Neural cell (in vitro differentiated cells): Measurements from ENCODE around the gene CDYL.

Experiments
- EP300 ChIP-seq: fragments of 450-650 bp; conservative IDR thresholded peaks from 2 replicates; pipeline ENCODE4 v1.6.1; 2014; ENCODE audit warnings: antibody characterized with exemption, mild to moderate bottlenecking, moderate library complexity; ENCODE audit not compliant: poor library complexity, severe bottlenecking
- TF ChIP-seq, protein P1 (sequence below): fragments of 450-650 bp; IDR thresholded peaks from 2 replicates; pipeline ENCODE4 v1.5.1; 2014; ENCODE audit warnings: antibody characterized with exemption, mild to moderate bottlenecking, moderate library complexity; ENCODE audit not compliant: poor library complexity, severe bottlenecking

- TF ChIP-seq, protein P1, sequence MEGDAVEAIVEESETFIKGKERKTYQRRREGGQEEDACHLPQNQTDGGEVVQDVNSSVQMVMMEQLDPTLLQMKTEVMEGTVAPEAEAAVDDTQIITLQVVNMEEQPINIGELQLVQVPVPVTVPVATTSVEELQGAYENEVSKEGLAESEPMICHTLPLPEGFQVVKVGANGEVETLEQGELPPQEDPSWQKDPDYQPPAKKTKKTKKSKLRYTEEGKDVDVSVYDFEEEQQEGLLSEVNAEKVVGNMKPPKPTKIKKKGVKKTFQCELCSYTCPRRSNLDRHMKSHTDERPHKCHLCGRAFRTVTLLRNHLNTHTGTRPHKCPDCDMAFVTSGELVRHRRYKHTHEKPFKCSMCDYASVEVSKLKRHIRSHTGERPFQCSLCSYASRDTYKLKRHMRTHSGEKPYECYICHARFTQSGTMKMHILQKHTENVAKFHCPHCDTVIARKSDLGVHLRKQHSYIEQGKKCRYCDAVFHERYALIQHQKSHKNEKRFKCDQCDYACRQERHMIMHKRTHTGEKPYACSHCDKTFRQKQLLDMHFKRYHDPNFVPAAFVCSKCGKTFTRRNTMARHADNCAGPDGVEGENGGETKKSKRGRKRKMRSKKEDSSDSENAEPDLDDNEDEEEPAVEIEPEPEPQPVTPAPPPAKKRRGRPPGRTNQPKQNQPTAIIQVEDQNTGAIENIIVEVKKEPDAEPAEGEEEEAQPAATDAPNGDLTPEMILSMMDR, result no peak
- TF ChIP-seq EP300, result no peak
Measured at GRCh38 chr6:4880363-4880762, 104.2 kb downstream of the CDYL start.
